Coronary artery (tissue), 2 donors: ENCODE data around the gene PLK2.

Experiments
- DNase-seq: peaks from one replicate; pipeline ENCODE4 v3.0.0-alpha.2; 2017; ENCODE audit warnings: low spot score
- H3K27ac ChIP-seq, 2 donors: fragments of 200-600 bp; sonication (generic); one replicate each; pipeline ENCODE4 v1.5.1; 2016 to 2019
- H3K4me3 ChIP-seq: fragments of 200-600 bp; sonication (generic); 2 replicates; pipeline ENCODE4 v1.5.1; 2016; ENCODE audit warnings: mild to moderate bottlenecking, moderate library complexity
- CTCF ChIP-seq: fragments of 200-600 bp; sonication (generic); IDR thresholded peaks from one replicate; pipeline ENCODE4 v1.5.1; 2019; ENCODE audit warnings: antibody characterized with exemption

Gene PLK2

GRCh38 chr5:58460732-58461286 is 923 bp upstream of the PLK2 start:
- no peak for DNase-seq
- peak; percentile 82 for TF ChIP-seq CTCF
- Histone ChIP-seq H3K4me3 (peak overlapping the region; percentile 93), H3K27ac (peak overlapping the region; percentile 93 to 97)

GRCh38 chr5:58459146-58460001 is 512 bp downstream of the PLK2 start:
- H3K4me3 ChIP-seq, result peak overlapping the region; percentile 93
- H3K27ac ChIP-seq, result peak overlapping the region; percentile 93 to 97
- DNase-seq, result peak; percentile 77
- no peak for TF ChIP-seq CTCF

GRCh38 chr5:58458743-58459145 is 1.1 kb downstream of the PLK2 start:
- no peak for TF ChIP-seq CTCF
- no peak for DNase-seq
- peak overlapping the region; percentile 93 for H3K4me3 ChIP-seq
- peak overlapping the region in 1 of 2 donors; percentile 24 for H3K27ac ChIP-seq

GRCh38 chr5:58458141-58458742 is 1.6 kb downstream of the PLK2 start:
- TF ChIP-seq CTCF, result no peak
- H3K4me3 ChIP-seq, result peak overlapping the region; percentile 93
- DNase-seq, result no peak
- H3K27ac ChIP-seq, result peak overlapping the region in 1 of 2 donors; percentile 24

GRCh38 chr5:58457050-58457449 is 2.8 kb downstream of the PLK2 start:
- H3K27ac ChIP-seq, result no peak overlapping the region

GRCh38 chr5:58456486-58456885 is 3.4 kb downstream of the PLK2 start:
- Histone ChIP-seq H3K27ac (peak overlapping the region in 1 of 2 donors; percentile 29), H3K4me3 (peak overlapping the region; percentile 93)
- no peak for TF ChIP-seq CTCF
- no peak for DNase-seq

More at GRCh38 chr5:58457050-58457449, 2.8 kb downstream of the PLK2 start:
- TF ChIP-seq CTCF, result no peak
- H3K4me3 ChIP-seq, result peak overlapping the region; percentile 93
- no peak for DNase-seq
